Measurements from ENCODE around the gene SPATA18.

Gene SPATA18

DNA sequence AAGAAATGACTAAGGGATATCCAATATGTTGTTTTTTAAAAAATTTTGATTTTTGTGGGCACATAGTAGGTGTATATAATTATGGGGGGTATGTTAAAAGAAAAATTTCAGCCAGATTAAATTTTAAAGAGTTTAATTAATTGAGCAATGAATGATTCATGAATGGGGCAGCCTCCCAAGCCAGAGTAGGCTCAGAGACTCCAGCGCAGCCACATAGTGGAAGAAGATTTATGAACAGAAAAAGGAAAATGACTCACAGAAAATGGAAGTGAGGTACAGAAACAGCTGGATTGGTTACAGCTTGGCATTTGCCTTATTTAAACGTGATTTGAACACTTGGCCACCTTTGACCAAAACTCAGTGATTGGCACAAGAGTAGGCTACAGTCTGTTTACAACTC is 91.7 kb downstream of the SPATA18 start:
- ATAC-seq (replicated peaks) (no peak), DNase-seq (no peak)
- H3K27ac Mint-ChIP-seq, result no peak overlapping the region
- H3K9me3 Mint-ChIP-seq, result peaks cover 0 to 2% of the 10 kb centered on the region in 2 donors
- no peaks in the 10 kb centered on the region for H3K36me3 Mint-ChIP-seq (ENCODE audit: insufficient read depth)
- H3K4me3 Mint-ChIP-seq, result no peak overlapping the region
- H3K4me1 Mint-ChIP-seq (ENCODE audit: low read depth in 2 of 2), result no peaks in the 10 kb centered on the region
- H3K27me3 Mint-ChIP-seq, result no peaks in the 10 kb centered on the region

DNA sequence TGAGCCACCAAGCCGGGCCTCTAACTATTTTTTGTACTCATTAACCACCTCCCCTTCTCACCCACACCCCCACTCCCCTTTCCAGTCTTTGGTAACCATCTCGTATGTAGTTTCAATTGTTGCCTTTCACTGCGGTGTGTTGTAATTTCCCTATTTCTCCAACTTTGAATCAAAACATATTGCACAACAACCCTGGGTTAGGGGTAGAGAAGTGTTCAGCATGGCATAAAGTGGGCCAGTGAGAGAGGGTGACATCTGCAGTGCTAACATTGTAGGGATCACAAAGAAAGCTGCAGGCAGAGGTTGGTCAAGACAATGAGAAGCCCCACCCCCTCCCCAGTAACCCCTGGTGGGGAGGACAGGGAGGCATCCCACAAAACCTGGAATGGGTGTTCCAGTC is 92.7 kb downstream of the SPATA18 start:
- Mint-ChIP-seq H3K27me3 (no peaks in the 10 kb centered on the region), H3K4me1 (ENCODE audit: low read depth in 2 of 2) (no peaks in the 10 kb centered on the region), H3K36me3 (ENCODE audit: insufficient read depth) (no peaks in the 10 kb centered on the region), H3K4me3 (no peak overlapping the region), H3K9me3 (peaks cover 0 to 2% of the 10 kb centered on the region in 2 donors), H3K27ac (no peak overlapping the region)
- DNase-seq (no peak), ATAC-seq (replicated peaks) (no peak)

- no peaks in the 10 kb centered on the region for H3K27me3 Mint-ChIP-seq
- H3K36me3 Mint-ChIP-seq (ENCODE audit: insufficient read depth), result no peaks in the 10 kb centered on the region
Measured at GRCh38 chr4:52144372-52144771, 93.3 kb downstream of the SPATA18 start.

More at GRCh38 chr4:52144372-52144771, 93.3 kb downstream of the SPATA18 start:
- Mint-ChIP-seq H3K4me3 (no peak overlapping the region), H3K9me3 (peaks cover 0 to 2% of the 10 kb centered on the region in 2 donors), H3K4me1 (ENCODE audit: low read depth in 2 of 2) (no peaks in the 10 kb centered on the region), H3K27ac (no peak overlapping the region)
- DNase-seq (no peak), ATAC-seq (replicated peaks) (no peak)
